OCI-LY7 (cell line): Measurements from ENCODE around the gene RPGRIP1L.

Source experiments
- EZH2phosphoT487 ChIP-seq: fragments of 200-600 bp; sonication (generic); IDR thresholded peaks from 2 replicates; pipeline ENCODE4 v1.6.1; 2018; ENCODE audit warnings: low read depth, borderline replicate concordance, mild to moderate bottlenecking, mixed run types, antibody characterized with exemption, low read length, moderate library complexity, mixed read lengths
- TF ChIP-seq, protein P1 (sequence below): fragments of 200-600 bp; sonication (generic); conservative IDR thresholded peaks from 2 replicates; pipeline ENCODE4 v1.5.1; 2014; ENCODE audit warnings: mild to moderate bottlenecking, antibody characterized with exemption, low read length, moderate library complexity, mixed read lengths

DNA sequence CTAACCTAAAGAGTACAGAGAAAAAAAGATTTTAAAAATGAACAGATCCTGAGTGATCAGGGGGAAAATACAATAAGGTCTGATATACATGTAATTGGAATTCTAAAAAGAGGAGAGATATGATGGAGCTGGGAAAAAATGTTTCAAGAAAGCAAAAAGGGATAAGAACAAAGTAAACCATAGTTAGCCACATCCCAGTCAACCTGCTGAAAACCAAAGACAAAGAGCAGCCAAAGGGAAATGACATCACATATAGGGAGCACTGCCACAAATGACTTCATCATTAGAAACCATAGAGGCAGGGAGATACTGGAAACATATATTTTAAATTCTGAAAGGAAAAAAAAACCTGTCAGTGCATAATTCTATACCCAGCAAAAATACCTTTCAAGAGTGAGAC, 131.9 kb downstream of the RPGRIP1L start:
- TF ChIP-seq, protein P1, sequence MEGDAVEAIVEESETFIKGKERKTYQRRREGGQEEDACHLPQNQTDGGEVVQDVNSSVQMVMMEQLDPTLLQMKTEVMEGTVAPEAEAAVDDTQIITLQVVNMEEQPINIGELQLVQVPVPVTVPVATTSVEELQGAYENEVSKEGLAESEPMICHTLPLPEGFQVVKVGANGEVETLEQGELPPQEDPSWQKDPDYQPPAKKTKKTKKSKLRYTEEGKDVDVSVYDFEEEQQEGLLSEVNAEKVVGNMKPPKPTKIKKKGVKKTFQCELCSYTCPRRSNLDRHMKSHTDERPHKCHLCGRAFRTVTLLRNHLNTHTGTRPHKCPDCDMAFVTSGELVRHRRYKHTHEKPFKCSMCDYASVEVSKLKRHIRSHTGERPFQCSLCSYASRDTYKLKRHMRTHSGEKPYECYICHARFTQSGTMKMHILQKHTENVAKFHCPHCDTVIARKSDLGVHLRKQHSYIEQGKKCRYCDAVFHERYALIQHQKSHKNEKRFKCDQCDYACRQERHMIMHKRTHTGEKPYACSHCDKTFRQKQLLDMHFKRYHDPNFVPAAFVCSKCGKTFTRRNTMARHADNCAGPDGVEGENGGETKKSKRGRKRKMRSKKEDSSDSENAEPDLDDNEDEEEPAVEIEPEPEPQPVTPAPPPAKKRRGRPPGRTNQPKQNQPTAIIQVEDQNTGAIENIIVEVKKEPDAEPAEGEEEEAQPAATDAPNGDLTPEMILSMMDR: no peak
- TF ChIP-seq EZH2phosphoT487: no peak
